ENCODE data around the gene HPCA.

DNA sequence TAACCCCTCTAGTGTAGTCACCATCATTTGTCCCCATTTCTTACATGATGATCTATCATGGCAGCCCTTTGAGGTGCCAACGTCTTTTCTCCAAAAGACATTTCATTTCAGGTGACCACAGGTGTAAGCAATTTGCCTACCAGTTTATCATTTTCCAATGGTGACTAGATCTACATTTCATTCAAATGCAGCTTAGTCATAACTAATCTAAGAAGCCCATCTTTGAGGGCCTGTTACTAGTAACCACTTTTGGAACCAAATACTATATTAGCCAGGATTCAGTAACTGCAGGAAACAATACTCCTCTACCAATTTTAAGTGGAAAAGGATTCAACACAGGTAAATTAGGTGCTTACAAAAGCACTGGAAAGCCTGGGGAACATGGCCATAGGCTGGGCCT is 45.5 kb downstream of the HPCA start:
- TF ChIP-seq ZNF384 (IDR thresholded peaks at IDR 0.05): no peak
- TF ChIP-seq LEF1 (IDR thresholded peaks at IDR 0.05; ENCODE audit: borderline replicate concordance): no peak
- no peak for TF ChIP-seq FOXA1 (IDR thresholded peaks at IDR 0.05)
- TF ChIP-seq FOXM1 (IDR thresholded peaks at IDR 0.05; ENCODE audit: borderline replicate concordance): no peak
- TF ChIP-seq ELF4 (IDR thresholded peaks at IDR 0.05): no peak
- TF ChIP-seq L3MBTL2 (conservative IDR thresholded peaks at IDR 0.05): no peak
- TF ChIP-seq BHLHE40 (IDR thresholded peaks at IDR 0.05; ENCODE audit: borderline replicate concordance): no peak
- no peak for TF ChIP-seq PKNOX1 (IDR thresholded peaks at IDR 0.05)
- no peak for TF ChIP-seq CTBP1 (IDR thresholded peaks at IDR 0.05; ENCODE audit: borderline replicate concordance)
- no peak for TF ChIP-seq SUZ12 (IDR thresholded peaks at IDR 0.05)
- no peak for TF ChIP-seq HDGF (IDR thresholded peaks at IDR 0.05; ENCODE audit: borderline replicate concordance)
- no peak for TF ChIP-seq SP1 (IDR thresholded peaks at IDR 0.05)
- no peak for TF ChIP-seq FOXK2 (IDR thresholded peaks at IDR 0.05)
- TF ChIP-seq NFRKB (IDR thresholded peaks at IDR 0.05): no peak

Data from HEK293T (cell line).